AG04450 (cell line): ENCODE measurements around the gene SCUBE2. TPM values are rescaled to one million over a fixed set of nuclear protein-coding genes. Genes with fewer than 3 reads are reported as not detected.

ENCODE experiments used
- CTCF ChIA-PET: fragments of 300-600, 350-600 bp; formaldehyde crosslinking; extraction: SDS; loops from one replicate; lab custom pipeline; 2022; ENCODE audit warnings: antibody characterized with exemption, inconsistent platforms; lab: Charles Lee
- POLR2A ChIA-PET: fragments of 350-600 bp; formaldehyde crosslinking; extraction: SDS; loops from one replicate; lab custom pipeline; 2021; ENCODE audit warnings: antibody characterized with exemption, inconsistent platforms; lab: Yijun Ruan, JAX
- DNase-seq: peaks from one replicate; pipeline ENCODE4 v3.0.0-alpha.2; 2011; ENCODE audit warnings: low read depth, low spot score
- H3K27ac ChIP-seq: one replicate; pipeline ENCODE4 v1.5.1; 2012; ENCODE audit warnings: low read depth, low read length, control low read depth
- H3K27me3 ChIP-seq: one replicate; pipeline ENCODE4 v1.6.0; 2012; ENCODE audit warnings: low read length; ENCODE audit not compliant: control insufficient read depth, insufficient read depth
- H3K4me3 ChIP-seq: 2 replicates; pipeline ENCODE4 v1.5.1; 2011; ENCODE audit warnings: mild to moderate bottlenecking, low read depth, low read length, control low read depth
- H3K9me3 ChIP-seq: 2 replicates; pipeline ENCODE4 v1.5.1; 2012; ENCODE audit warnings: low read length; ENCODE audit not compliant: control insufficient read depth, insufficient read depth
- polyA plus RNA-seq: library from polyadenylated mRNA; depleted of rRNA; stranded (reverse); fragments of >200 nt; gene quantifications from 2 replicates; pipeline ENCODE4 v1.2.3, GENCODE V29; 2011
- TF ChIP-seq, protein P1 (sequence below): IDR thresholded peaks from 2 replicates; pipeline ENCODE4 v1.5.1; 2011; ENCODE audit warnings: low read depth, low read length, control low read depth, inconsistent platforms

The SCUBE2 gene
- polyA plus RNA-seq, 1 experiment = 1.3 TPM

- DNase-seq = no peak
- POLR2A ChIA-PET = no interaction called here
- Histone ChIP-seq H3K27me3 (peaks cover 26% of the 10 kb centered on the region), H3K27ac (no peak overlapping the region), H3K9me3 (peaks cover 3% of the 10 kb centered on the region; the same call in 1 of the 2 replicates), H3K4me3 (no peak overlapping the region)
- CTCF ChIA-PET = interaction anchor here (1.0 kb wide), 1 partner anchor 129 kb away, joined by 4 read pairs; no protein-coding TSS in a partner anchor
- TF ChIP-seq, protein P1, sequence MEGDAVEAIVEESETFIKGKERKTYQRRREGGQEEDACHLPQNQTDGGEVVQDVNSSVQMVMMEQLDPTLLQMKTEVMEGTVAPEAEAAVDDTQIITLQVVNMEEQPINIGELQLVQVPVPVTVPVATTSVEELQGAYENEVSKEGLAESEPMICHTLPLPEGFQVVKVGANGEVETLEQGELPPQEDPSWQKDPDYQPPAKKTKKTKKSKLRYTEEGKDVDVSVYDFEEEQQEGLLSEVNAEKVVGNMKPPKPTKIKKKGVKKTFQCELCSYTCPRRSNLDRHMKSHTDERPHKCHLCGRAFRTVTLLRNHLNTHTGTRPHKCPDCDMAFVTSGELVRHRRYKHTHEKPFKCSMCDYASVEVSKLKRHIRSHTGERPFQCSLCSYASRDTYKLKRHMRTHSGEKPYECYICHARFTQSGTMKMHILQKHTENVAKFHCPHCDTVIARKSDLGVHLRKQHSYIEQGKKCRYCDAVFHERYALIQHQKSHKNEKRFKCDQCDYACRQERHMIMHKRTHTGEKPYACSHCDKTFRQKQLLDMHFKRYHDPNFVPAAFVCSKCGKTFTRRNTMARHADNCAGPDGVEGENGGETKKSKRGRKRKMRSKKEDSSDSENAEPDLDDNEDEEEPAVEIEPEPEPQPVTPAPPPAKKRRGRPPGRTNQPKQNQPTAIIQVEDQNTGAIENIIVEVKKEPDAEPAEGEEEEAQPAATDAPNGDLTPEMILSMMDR = no peak
Measured at GRCh38 chr11:9008661-9009060, 82.7 kb downstream of the SCUBE2 start.

- peaks cover 27% of the 10 kb centered on the region for H3K27me3 ChIP-seq
- no peak overlapping the region for H3K27ac ChIP-seq
- H3K4me3 ChIP-seq = no peak overlapping the region
- no peak for DNase-seq
- TF ChIP-seq, protein P1 = no peak
- peaks cover 3% of the 10 kb centered on the region; the same call in 1 of the 2 replicates for H3K9me3 ChIP-seq
- ChIA-PET CTCF (interaction anchor here (1.0 kb wide), 1 partner anchor 129 kb away, joined by 4 read pairs; no protein-coding TSS in a partner anchor), POLR2A (no interaction called here)
Measured at GRCh38 chr11:9008011-9008550, 83.3 kb downstream of the SCUBE2 start.

GRCh38 chr11:9005087-9005486 lies 86.3 kb downstream of the SCUBE2 start:
- TF ChIP-seq, protein P1 = no peak
- peaks cover 27% of the 10 kb centered on the region for H3K27me3 ChIP-seq
- no peak overlapping the region for H3K4me3 ChIP-seq
- POLR2A ChIA-PET = interaction anchor here (0.7 kb wide), 1 partner anchor 204 kb away, joined by 3 read pairs; no protein-coding TSS in a partner anchor
- CTCF ChIA-PET = interaction anchor here (2.9 kb wide), 1 partner anchor 11 kb away, joined by 16 read pairs; no protein-coding TSS in a partner anchor
- H3K27ac ChIP-seq = no peak overlapping the region
- peaks cover 3% of the 10 kb centered on the region; the same call in 1 of the 2 replicates for H3K9me3 ChIP-seq
- DNase-seq = no peak

- no peak for DNase-seq
- H3K4me3 ChIP-seq = peak overlapping the region; percentile 62
- H3K9me3 ChIP-seq = peaks cover 3% of the 10 kb centered on the region; the same call in 1 of the 2 replicates
- peaks cover 27% of the 10 kb centered on the region for H3K27me3 ChIP-seq
- TF ChIP-seq, protein P1 = no peak
- ChIA-PET CTCF (interaction anchor here (1.0 to 1.1 kb wide), 2 partner anchors 12 to 134 kb away, joined by 3 read pairs; no protein-coding TSS in a partner anchor), POLR2A (interaction anchor here (0.6 to 1.2 kb wide), 4 partner anchors 13 to 40 kb away, joined by 3 to 6 read pairs (median 3); partner anchors contain the start of gene TMEM9B)
- no peak overlapping the region for H3K27ac ChIP-seq
Measured at GRCh38 chr11:9004183-9004926, 87.0 kb downstream of the SCUBE2 start.
